HepG2 (cell line): ENCODE measurements around the gene PKD2L1. TPM values are rescaled to one million over a fixed set of nuclear protein-coding genes. Genes with fewer than 3 reads are reported as not detected.
A peak's percentile ranks its signal among the peaks of the same experiment; 100 is the strongest.

Experiments used
- ATF2 ChIP-seq: sonication (generic); formaldehyde crosslinking; IDR thresholded peaks from 2 replicates; pipeline ENCODE4 v1.4.0; 2020; ENCODE audit warnings: missing genetic modification reagents
- CAMTA2 ChIP-seq: sonication (generic); formaldehyde crosslinking; IDR thresholded peaks from 2 replicates; pipeline ENCODE4 v1.4.0; 2020; ENCODE audit warnings: mild to moderate bottlenecking, missing genetic modification reagents, borderline replicate concordance
- DDIT3 ChIP-seq: sonication (generic); formaldehyde crosslinking; IDR thresholded peaks from 2 replicates; pipeline ENCODE4 v1.4.0; 2020; ENCODE audit warnings: mild to moderate bottlenecking, missing genetic modification reagents
- FOXA3 ChIP-seq: IDR thresholded peaks from 2 replicates; pipeline ENCODE4 v1.6.1; 2016; ENCODE audit warnings: missing genetic modification reagents, missing compliant biosample characterization
- HNF4G ChIP-seq, 2 experiments: sonication (generic) in 1 of 2; formaldehyde crosslinking in 1 of 2; IDR thresholded peaks; 2 replicates each; pipeline versions ENCODE4 v1.4.0 to v1.6.1; 2011 to 2020; ENCODE audit warnings: borderline replicate concordance in 2 of 2, low read depth in 2 of 2, mild to moderate bottlenecking in 2 of 2, low read length in 1 of 2, missing genetic modification reagents in 1 of 2, moderate library complexity in 1 of 2
- KDM2A ChIP-seq: sonication (generic); formaldehyde crosslinking; IDR thresholded peaks from 2 replicates; pipeline ENCODE4 v1.4.0; 2020; ENCODE audit warnings: low read depth, missing genetic modification reagents, borderline replicate concordance
- NR2F6 ChIP-seq, 2 experiments: IDR thresholded peaks; 2 replicates each; pipeline ENCODE4 v1.6.1; 2016; ENCODE audit warnings: antibody characterized with exemption in 1 of 2, mild to moderate bottlenecking in 1 of 2
- RXRA ChIP-seq: sonication (generic); formaldehyde crosslinking; IDR thresholded peaks from 2 replicates; pipeline ENCODE4 v1.5.1; 2020; ENCODE audit warnings: missing genetic modification reagents
- SAFB2 ChIP-seq: sonication (generic); formaldehyde crosslinking; IDR thresholded peaks from 2 replicates; pipeline ENCODE4 v1.5.1; 2020; ENCODE audit warnings: missing genetic modification reagents, low read depth, mild to moderate bottlenecking, borderline replicate concordance
- ZNF281 ChIP-seq: sonication (generic); formaldehyde crosslinking; IDR thresholded peaks from 2 replicates; pipeline ENCODE4 v1.4.0; 2020; ENCODE audit warnings: missing genetic modification reagents, borderline replicate concordance
- ZNF460 ChIP-seq: sonication (generic); formaldehyde crosslinking; IDR thresholded peaks from 2 replicates; pipeline ENCODE4 v1.5.1; 2020; ENCODE audit warnings: missing genetic modification reagents, mild to moderate bottlenecking, borderline replicate concordance
- ZNF562 ChIP-seq: sonication (generic); formaldehyde crosslinking; IDR thresholded peaks from 2 replicates; pipeline ENCODE4 v1.8.0; 2022; ENCODE audit warnings: missing genetic modification reagents, borderline replicate concordance
- ZNF704 ChIP-seq: sonication (generic); formaldehyde crosslinking; IDR thresholded peaks from 2 replicates; pipeline ENCODE4 v1.8.1; 2023; ENCODE audit warnings: mild to moderate bottlenecking, inconsistent platforms, moderate library complexity, missing genetic modification reagents, borderline replicate concordance
- ZNF710 ChIP-seq: sonication (generic); formaldehyde crosslinking; IDR thresholded peaks from 2 replicates; pipeline ENCODE4 v1.5.0; 2020; ENCODE audit warnings: mild to moderate bottlenecking, missing genetic modification reagents, borderline replicate concordance
- ZNF781 ChIP-seq: sonication (generic); formaldehyde crosslinking; IDR thresholded peaks from 2 replicates; pipeline ENCODE4 v1.5.1; 2020; ENCODE audit warnings: borderline replicate concordance, mild to moderate bottlenecking, missing genetic modification reagents; ENCODE audit errors: not compliant biosample characterization
- ZSCAN5A ChIP-seq: sonication (generic); formaldehyde crosslinking; IDR thresholded peaks from 2 replicates; pipeline ENCODE4 v1.8.0; 2022; ENCODE audit warnings: mild to moderate bottlenecking, missing genetic modification reagents, borderline replicate concordance
- polyA plus RNA-seq, 8 experiments: library from polyadenylated mRNA; depleted of rRNA in 3 of 8; stranded (reverse) in 7 of 8; unstranded in 1 of 8; fragments of >200 nt; fragmentation: Illumina TruSeq in 4 of 8; extraction: Trizol in 4 of 8; gene quantifications; 2 replicates each; pipeline versions ENCODE4 v1.2.1 to v1.2.3, GENCODE V29; 2011 to 2016; ENCODE audit warnings: low read depth in 4 of 8, missing spikeins in 1 of 8, mixed read lengths in 1 of 8; ENCODE audit not compliant: insufficient read depth in 1 of 8
- total RNA-seq, 5 experiments: library from RNA; depleted of rRNA; stranded (reverse); fragments of >200 nt; fragmentation: Illumina TruSeq; extraction: Trizol; gene quantifications; 2 replicates each; pipeline ENCODE4 v1.2.3, GENCODE V29; 2016; ENCODE audit warnings: low read depth in 1 of 5

The PKD2L1 gene
- total and polyA plus RNA-seq, 2 of the 13 experiments (the other 11 are each of a cell fraction or from before 2014, with no cell fraction given) = 0.07 to 0.15 TPM

- TF ChIP-seq ZNF562 (no peak), ZNF704 (CRISPR knock-in tag) (no peak), ZNF781 (CRISPR knock-in tag) (peak; percentile 27), KDM2A (CRISPR knock-in tag) (0 out of 2 replicates have a peak, but pooled peaks have one; percentile 3), RXRA (CRISPR knock-in tag) (no peak), CAMTA2 (CRISPR knock-in tag) (no peak), DDIT3 (CRISPR knock-in tag) (no peak), SAFB2 (CRISPR knock-in tag) (no peak), ZNF460 (CRISPR knock-in tag) (no peak), FOXA3 (CRISPR knock-in tag) (0 out of 2 replicates have a peak, but pooled peaks have one; percentile 11), NR2F6 (IDR thresholded peaks at IDR 0.05) (peak; percentile 43; the same call in 1 of the 2 replicates), NR2F6 (CRISPR knock-in tag; IDR thresholded peaks at IDR 0.05) (no peak; the same call in 1 of the 2 replicates), HNF4G (IDR thresholded peaks at IDR 0.05; ENCODE audit: borderline replicate concordance, low read depth, low read length) (no peak), HNF4G (CRISPR knock-in tag; IDR thresholded peaks at IDR 0.05; ENCODE audit: borderline replicate concordance, low read depth) (no peak), ZNF710 (CRISPR knock-in tag) (peak; percentile 96), ZSCAN5A (no peak), ZNF281 (CRISPR knock-in tag) (0 out of 2 replicates have a peak, but pooled peaks have one; percentile 20), ATF2 (CRISPR knock-in tag) (no peak)
Observed at GRCh38 chr10:100359030-100359432, 29.0 kb upstream of the PKD2L1 start (continued).
